Tongue (tissue), 2 donors: ENCODE measurements around the gene TRIM41. TPM values are rescaled to one million over a fixed set of nuclear protein-coding genes. Genes with fewer than 3 reads are reported as not detected.
"Not testable (repeated sequence)": the region's sequence is repeated elsewhere in the genome, so short reads cannot be mapped to it uniquely, and the experiment has no call there.

Experiments
- DNase-seq: peaks from one replicate; pipeline ENCODE4 v3.0.0-alpha.2; 2015
- total RNA-seq: library from RNA; depleted of rRNA; stranded (reverse); fragments of >200 nt; gene quantifications from one replicate; pipeline ENCODE4 v1.2.3, GENCODE V29; 2014

Gene TRIM41
- total RNA-seq, 1 donor from 2014 or later = 20.9 TPM

DNA sequence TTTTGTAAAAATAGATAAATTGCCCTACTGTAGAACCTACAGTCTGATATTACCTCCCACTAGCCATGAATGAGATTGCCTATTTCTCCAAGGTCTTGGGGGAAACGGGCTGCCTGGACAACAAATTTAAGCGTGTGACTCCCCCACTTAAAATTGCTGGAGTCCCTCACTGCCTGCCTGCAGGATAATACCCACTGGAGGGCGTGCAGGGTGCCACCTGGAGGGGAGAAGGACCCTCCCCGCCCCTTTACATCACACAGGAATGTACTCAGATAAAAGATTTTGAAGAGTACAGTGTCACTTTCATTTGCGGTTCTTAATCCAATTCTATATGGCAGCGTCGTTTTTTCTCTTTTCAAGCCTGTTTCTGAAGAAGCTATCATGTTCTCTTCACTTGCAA lies 11.9 kb upstream of the TRIM41 start:
- DNase-seq = no peak

DNA sequence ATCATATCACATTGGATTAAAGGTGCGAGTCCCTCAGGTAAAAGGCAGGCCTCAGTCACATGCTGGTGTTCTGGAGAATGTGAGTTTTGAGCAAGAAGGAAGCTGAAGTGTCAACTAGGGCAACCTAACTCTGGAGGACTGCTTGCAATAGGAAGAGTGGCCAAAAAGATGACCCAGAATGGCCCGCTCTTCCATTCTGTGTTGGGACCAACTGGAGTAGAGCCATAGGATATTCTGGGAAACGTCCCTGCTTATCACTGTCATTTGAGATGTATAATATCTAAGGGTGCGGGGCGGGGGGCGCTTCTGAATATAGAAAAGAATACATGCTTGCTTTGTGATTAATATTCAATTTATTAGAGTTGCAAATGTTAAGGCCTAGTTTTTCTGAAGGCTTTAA lies 11.0 kb upstream of the TRIM41 start:
- DNase-seq = no peak

DNA sequence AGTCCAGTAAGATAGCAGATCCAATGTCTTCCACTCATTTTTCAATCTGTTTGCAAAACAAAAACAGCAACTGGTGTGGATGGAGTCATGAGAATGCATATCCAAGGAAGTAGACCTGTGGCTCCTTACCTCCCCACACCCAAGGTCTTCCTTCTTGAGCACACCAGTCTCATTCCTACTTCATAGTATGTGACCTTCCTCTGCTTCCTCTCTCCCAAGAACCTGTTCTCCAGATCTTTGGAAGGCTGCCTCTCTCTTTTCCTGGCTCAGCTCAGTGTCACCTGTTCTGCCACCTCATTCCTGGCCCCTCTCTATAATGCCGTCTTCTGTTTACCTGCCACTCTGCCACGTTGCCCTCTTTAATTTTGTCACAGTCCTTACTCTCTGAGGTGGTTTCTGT lies 10.1 kb upstream of the TRIM41 start:
- DNase-seq = no peak

DNA sequence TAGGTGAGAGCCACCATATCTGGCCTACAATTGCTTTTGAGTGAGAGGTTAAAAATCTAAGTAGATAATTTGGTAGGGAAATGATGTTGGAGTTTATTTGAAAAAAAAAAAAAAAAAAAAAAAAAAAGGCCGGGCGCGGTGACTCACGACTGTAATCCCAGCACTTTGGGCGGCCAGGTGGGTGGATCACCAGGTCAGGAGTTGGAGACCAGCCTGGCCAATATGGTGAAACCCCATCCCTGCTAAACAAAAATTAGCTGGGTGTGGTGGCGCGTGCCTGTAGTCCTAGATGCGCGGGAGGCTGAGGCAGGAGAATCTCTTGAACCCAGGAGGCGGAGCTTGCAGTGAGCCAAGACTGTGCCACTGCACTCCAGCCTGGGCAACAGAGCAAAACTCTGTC lies 8.8 kb upstream of the TRIM41 start:
- DNase-seq = not testable (repeated sequence)

DNA sequence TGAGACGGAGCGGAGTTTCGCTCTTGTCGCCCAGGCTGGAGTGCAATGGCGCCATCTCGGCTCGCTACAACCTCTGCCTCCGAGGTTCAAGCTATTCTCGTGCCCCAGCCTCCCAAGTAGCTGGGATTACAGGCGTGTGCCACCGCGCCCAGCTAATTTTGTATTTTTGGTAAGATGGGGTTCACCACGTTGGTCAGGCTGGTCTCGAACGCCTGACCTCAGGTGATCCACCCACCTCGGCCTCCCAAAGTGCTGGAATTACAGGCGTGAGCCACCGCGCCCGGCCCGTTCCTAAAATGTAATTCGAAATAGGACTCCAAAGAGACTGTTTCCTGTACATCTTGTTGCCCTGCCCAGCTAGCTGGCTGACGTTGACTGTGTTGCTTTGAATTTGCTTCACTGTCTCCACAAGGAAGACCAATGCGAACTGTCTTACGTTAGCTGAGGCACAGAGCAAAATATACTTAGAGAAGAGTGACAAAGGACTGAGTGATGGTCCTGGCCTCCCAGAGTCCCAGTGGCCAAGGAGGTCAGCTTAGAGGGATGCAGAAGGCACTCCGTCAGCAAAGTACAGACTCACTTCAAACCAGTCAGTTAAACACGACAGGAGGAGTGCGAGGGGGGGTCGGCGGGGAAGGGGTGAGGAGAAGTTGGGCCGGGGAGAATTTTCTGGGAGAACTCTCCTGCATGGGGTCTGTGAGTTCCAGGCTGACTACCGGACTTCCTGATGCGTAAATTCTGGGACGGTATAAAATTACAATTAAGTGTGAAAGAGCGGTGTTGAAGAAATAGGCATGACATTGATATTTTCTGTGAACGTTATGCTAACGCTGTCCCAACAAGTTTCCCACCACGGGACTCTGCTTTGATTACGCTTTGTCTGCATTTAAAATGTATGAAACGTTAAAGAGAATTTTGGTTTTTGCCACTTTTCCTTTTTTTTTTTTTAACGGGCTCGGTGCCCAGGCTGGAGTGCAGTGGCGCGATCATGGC lies 6.8 kb upstream of the TRIM41 start:
- DNase-seq = no peak

DNA sequence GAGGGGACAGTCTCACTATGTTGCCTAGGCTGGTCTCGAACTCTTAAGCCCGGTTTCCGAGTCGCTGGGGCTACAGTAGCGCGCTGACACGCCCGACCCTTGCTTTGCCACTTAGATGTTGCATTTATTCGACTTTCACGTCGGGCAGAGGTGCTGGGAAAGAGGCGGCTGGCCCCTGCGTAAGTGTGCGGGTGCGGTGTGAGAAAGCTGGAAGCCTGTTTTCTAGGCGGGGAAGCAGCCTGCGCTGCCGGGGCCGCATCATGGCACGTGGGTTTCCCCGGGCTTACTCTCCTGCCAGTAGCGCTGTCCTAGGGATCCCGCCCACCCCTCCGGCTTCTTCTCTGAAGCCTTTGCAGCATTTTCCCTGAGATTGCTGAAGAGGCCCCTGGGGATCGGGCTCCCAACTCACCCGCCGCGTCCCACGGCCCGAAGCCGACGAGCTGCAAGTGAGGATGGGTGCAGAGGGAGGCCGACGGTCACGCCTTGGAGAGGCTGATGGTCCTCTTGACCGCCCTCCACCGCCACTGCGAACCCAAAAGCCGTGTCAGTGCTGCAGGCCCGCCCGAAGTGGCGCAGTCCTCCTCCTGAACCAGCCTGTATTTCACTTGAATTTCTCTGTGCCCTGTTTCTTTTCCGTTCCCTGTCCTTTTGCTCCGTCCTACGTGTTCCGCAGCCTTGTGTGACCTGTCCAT lies 5.8 kb upstream of the TRIM41 start:
- peak; percentile 56 for DNase-seq

DNA sequence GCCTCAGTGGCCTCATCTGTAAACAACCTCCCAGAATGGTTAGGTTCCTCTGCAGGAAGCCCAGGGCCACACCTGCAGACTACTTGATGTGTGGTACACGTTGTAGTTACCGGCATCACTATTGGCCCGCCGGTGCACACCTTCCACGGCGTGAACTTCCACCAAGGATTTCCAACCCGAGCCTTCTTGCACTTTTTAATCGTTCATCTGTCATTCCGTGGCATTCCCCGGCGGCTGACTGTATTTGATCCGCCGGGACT lies 5.3 kb upstream of the TRIM41 start:
- DNase-seq = no peak

DNA sequence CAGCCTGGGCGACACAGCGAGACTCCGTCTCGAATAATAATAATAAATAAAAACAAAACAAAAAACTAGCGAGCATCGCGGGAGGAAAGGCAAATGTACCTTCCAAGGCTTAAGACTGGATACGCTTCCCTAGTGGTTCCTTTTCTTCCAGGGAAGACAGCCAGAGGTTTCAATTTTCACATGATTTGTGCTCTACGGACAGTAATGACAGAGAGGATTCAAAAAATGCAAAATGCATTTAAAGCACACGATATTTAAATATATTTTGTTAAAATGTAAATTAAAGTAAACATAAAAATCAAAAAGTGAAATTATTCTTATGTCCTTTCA lies 4.3 kb upstream of the TRIM41 start:
- DNase-seq = no peak

DNA sequence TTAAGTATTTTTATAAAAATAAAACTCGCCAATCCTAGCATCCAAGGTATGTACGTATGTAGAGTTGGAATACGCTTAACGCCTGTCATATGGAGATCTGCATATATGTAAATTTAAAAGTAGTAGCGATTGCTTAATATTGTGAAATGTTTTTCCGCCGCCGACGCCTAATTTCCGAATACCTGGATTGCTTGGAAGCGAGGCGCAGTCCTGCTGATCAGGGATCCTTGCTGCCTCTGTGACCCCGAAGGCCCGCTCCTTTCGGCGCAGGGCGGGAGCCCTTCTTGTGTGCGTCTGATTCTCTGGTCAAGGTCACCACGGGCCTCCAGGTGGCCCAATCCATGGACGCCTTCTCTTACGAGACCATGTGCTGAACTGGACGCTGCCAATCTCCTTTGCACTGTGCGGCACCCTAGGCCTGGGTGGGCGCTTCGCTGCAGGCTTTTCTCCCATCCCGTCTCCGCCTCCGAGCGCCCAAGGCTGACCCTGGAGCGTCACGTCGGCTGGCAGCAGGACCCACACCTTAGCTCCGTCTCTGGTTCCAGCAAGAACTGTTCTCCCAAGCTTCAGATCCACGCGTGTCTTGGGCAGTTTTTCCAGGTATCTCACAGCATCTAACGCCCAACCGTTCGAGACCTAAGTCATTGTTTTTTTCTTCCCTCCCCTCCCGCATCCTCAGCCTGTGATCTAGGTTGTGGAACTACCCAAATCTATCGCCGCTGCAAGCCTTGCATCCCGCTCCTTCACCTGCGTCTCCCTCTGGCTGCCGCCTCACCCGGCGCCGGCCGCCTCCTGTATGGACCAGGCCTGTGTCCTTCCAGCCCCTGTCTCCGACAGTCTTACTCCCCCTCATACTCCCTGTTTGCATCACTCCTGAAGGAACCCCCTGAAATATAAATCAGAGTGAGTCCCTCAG lies 3.6 kb upstream of the TRIM41 start:
- DNase-seq = no peak

DNA sequence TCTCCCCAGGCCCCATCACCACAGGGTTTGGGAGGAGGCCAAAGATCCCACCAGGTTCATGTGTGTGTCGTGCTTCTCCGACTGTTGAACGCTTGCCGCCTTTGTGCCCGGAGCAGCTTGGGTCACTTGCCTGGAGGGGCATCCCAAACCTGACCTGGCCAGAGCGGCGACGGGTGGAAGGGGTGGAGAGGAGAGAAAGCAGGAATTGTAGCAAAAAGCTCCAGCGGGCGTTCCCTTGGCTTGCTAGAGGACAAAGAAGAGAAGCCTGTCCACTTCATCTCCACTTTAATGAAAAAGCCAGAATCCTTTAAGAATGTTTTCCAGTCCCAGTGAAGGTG lies 2.9 kb upstream of the TRIM41 start:
- DNase-seq = no peak

DNA sequence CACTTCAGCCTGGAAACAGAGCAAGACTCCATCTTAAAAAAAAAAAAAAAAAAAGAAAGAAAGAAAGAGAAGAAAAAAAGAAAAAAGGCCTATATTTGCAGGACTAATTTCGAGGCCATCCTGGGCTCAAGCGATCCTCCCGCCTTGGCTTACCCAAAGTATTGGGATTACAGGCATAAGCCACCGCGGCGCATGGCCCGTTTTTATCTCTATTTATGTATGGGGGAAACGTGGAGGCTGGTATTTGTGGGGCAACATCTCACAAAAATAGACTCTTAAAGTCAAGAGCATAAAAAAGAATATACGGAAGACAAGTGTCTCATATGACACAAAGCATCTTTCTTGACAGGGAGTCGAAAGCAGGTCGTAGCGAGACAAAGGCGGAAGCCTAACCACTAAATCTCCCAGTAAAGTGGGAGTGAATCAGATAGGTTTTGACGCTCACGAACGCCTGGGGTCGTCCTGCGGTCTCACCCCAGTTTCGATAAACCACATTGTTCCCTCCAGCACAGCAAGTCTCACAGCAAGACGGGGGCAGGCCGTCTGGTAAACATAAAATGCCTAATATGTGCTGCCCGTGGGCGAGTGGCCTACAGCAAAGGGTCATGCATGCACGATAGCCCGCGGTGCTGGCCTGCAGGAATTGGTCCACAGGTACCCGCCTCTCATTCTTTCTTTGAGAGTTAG lies 1.8 kb upstream of the TRIM41 start:
- DNase-seq = no peak

DNA sequence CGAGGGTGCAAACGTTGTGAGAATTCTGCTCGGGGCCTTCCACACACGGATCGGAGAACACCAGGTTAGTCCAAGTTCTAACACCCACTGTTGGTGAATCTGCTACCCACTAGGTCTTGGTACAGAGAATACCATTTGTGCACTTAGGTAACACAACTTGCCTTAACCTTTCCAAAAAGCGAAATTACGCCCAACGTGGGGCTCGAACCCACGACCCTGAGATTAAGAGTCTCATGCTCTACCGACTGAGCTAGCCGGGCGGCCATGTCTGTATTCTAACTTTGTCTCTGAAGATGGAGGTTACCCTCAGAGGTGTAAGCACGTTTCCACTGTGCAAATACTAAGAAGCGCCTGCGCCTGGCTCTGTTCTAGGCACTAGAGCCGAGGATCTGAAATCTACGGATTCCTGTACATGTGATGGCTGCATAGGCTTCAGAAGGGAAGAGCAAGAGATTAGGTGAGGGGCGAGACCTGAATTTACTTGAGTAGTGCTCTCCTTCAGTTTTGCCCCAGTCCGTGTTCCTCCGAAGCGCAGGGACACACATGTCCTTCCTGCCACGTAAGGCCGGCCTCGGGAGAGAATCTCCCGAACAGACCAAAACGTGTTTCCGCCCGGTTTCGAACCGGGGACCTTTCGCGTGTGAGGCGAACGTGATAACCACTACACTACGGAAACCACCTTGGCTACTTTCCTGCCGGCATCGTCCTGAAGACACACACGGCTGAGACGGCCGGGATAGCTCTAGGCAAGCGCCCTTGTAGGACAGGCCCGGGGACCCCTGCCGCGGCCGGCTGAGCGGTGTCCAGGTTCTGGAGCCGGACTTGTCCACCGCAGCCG lies 1.1 kb upstream of the TRIM41 start:
- peak; percentile 98 for DNase-seq

DNA sequence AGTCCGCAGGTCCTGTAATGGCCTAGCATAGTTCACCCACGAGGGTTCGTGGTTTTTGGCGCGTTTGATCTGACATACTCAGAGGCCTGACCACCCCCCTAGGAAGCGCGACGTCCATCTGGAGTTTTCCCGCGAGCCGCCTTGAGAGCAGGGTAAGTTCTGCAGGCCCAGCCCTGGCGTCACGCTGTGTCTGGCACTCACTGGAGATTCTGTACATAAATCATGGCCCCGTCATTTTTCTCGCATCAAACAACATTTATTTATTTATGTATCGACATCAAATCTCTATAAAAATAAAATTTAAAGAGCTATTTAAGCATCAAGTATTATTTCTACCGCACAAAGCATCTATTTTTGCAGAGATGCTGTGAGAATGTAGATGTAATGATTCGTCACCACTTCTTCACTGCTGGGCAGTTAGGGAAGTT lies 437 bp upstream of the TRIM41 start:
- DNase-seq = no peak

DNA sequence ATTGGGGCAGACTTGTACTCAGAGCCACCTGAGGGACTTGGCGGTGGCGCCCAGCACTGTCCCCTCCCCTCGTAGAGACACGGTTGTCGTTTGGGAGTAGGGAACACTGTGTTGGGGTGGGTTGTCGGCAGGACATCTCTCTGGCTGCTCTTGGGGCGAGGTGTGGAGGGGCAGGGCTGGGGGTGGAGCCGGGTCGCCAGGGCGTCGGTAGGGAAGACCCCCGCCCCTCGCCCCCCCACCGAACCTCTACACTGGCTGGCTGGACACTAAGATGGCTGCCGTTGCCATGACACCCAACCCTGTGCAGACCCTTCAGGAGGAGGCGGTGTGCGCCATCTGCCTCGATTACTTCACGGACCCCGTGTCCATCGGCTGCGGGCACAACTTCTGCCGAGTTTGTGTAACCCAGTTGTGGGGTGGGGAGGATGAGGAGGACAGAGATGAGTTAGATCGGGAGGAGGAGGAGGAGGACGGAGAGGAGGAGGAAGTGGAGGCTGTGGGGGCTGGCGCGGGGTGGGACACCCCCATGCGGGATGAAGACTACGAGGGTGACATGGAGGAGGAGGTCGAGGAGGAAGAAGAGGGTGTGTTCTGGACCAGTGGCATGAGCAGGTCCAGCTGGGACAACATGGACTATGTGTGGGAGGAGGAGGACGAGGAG lies 778 bp downstream of the TRIM41 start:
- DNase-seq = peak; percentile 78

DNA sequence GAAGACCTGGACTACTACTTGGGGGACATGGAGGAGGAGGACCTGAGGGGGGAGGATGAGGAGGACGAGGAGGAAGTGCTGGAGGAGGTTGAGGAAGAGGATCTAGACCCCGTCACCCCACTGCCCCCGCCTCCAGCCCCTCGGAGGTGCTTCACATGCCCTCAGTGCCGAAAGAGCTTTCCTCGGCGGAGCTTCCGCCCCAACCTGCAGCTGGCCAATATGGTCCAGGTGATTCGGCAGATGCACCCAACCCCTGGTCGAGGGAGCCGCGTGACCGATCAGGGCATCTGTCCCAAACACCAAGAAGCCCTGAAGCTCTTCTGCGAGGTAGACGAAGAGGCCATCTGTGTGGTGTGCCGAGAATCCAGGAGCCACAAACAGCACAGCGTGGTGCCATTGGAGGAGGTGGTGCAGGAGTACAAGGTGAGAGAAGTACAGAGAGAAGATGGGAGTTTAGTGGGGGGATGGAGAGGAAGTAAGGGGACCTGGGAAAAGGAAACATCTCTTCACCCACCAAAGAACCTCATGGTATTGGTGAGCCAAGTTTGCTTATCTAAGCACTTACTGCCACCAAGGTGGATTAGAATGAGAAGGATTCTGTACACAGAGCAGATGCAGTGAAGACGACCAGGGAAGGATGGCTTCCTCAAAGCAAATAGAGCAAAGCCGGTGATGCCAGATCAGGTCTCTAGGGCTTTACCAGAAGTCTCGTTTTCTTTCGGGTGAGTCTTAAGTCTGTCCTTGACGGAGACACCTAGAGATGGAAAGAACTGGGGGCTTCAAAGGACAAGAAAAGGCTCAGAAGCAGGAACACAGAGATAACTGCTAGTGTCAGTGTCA lies 1.5 kb downstream of the TRIM41 start:
- DNase-seq = no peak

DNA sequence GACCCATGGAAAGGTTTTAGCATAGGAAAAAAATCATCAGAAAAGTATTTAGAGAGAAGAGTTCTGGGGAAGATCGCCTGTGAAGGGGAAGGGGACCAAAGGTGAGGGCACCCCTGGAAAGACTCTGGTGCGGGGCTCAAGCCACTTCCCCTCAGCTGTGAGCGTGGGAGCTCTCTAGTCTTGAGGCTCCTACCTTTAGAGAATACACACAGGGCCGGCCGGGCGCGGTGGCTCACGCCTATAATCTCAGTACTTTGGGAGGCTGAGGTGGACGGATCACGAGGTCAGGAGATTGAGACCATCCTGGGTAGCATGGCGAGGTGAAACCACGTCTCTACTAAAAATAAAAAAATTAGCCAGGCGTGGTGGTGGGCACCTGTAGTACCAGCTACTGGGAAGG lies 6.9 kb downstream of the TRIM41 start:
- no peak for DNase-seq

DNA sequence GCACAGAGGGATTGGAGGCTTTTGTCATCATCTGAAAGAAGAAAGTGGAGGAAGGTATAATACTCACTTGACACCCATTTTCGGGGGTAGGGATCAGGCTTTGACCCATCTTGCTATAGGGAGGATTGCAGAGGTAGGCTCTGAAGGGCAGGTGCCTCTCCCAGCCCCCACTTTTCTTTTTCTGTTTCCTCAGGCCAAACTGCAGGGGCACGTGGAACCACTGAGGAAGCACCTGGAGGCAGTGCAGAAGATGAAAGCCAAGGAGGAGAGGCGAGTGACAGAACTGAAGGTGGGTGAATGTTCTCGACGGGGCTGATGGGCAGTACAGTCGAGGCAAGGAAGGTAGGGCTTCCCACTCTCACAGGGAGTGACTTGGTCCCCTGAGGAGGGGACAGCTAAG lies 7.5 kb downstream of the TRIM41 start:
- DNase-seq = no peak

DNA sequence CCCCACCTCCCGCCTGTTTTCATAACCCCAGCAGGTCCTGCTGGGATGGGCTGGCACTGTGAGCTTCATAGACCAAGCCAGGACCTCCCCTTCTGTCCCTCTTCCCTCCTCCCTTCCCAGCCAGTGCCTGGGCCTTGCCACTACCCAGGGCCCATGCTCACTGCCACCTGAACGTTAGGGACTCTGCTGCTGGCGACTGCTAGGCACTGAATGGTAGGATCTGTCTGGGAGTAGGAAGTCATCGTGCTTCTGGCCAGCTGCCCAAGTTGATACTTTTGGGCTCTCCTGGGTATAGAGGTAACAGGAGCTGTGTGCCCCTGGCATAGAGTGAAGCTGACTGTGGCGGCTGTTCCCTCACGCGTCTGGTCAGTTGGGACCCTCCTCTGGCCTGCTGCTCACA lies 8.4 kb downstream of the TRIM41 start:
- no peak for DNase-seq

DNA sequence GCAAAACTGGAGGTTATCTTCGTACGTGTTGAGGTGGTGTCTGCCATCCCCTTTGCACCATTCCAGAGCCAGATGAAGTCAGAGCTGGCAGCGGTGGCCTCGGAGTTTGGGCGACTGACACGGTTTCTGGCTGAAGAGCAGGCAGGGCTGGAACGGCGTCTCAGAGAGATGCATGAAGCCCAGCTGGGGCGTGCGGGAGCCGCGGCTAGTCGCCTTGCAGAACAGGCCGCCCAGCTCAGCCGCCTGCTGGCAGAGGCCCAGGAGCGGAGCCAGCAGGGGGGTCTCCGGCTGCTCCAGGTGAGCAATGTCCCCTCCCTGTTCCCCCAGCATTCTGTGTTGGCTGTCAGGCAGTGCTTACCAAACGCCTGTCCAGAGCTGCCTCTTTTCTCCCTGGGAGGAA lies 9.5 kb downstream of the TRIM41 start:
- no peak for DNase-seq
